ENCODE results near the gene CARD8. TPM values are rescaled to one million over a fixed set of nuclear protein-coding genes. Genes with fewer than 3 reads are reported as not detected.
"Not testable (repeated sequence)": the region's sequence is repeated elsewhere in the genome, so short reads cannot be mapped to it uniquely, and the experiment has no call there.

CARD8 gene
- total RNA-seq, 2 experiments from 2014 or later: 71.1 to 73.1 TPM

GRCh38 chr19:48244281-48244680 lies 11.4 kb downstream of the CARD8 start:
- ATAC-seq (ENCODE audit: poor library complexity): peak; percentile 98
- POLR2A ChIA-PET: interaction anchor here (1.1 to 3.7 kb wide), 6 partner anchors 8 to 134 kb away, joined by 3 to 31 read pairs (median 4); partner anchors contain the start of genes CARD8 and PLA2G4C
- H3K36me3 Mint-ChIP-seq (ENCODE audit: low read depth): peaks cover 75% of the 10 kb centered on the region

GRCh38 chr19:48241771-48242170 lies 13.9 kb downstream of the CARD8 start:
- DNase-seq; H3K27me3 Mint-ChIP-seq; H3K9me3 Mint-ChIP-seq; POLR2A ChIA-PET; ATAC-seq (ENCODE audit: poor library complexity); H3K4me3 Mint-ChIP-seq; H3K27me3 ChIP-seq (ENCODE audit: control insufficient read depth in 1 of 2, insufficient read depth in 2 of 2, low read length in 2 of 2); H3K27ac ChIP-seq (ENCODE audit: low read depth in 1 of 2, low read length in 2 of 2); H3K9me3 ChIP-seq (ENCODE audit: control insufficient read depth in 1 of 2, insufficient read depth in 1 of 2, low read length in 2 of 2); H3K4me3 ChIP-seq (ENCODE audit: low read length): not testable (repeated sequence)
- CTCF ChIA-PET: interaction anchor here (1.4 kb wide), 1 partner anchor 19 kb away, joined by 3 read pairs; no protein-coding TSS in a partner anchor
- peak overlapping the region; percentile 63 for H3K27ac Mint-ChIP-seq
- intact Hi-C loops (cut with DNase I, micrococcal nuclease): loop anchor here in 1 of 2 experiments (10.0 kb wide), 1 partner anchor 67 kb away; the partner anchor contains the start of genes LIG1 and ZSWIM9
- H3K4me1 ChIP-seq (ENCODE audit: insufficient read depth, low read length): peaks cover 22% of the 10 kb centered on the region
- H3K4me1 Mint-ChIP-seq (ENCODE audit: low read depth): peaks cover 40% of the 10 kb centered on the region
- H3K36me3 ChIP-seq (ENCODE audit: insufficient read depth, low read length): peaks cover 62% of the 10 kb centered on the region
- peaks cover 77% of the 10 kb centered on the region for H3K36me3 Mint-ChIP-seq (ENCODE audit: low read depth)

More at GRCh38 chr19:48244281-48244680, 11.4 kb downstream of the CARD8 start:
- intact Hi-C loops (cut with DNase I, micrococcal nuclease): loop anchor here in 1 of 2 experiments (2.0 to 10.0 kb wide), 2 partner anchors 17 to 69 kb away; partner anchors contain the start of genes LIG1 and ZSWIM9
- peaks cover 56% of the 10 kb centered on the region for H3K4me1 Mint-ChIP-seq (ENCODE audit: low read depth)
- DNase-seq: peak in 12 of 14 experiments; percentile 21 to 76 (median 42)
- H3K27ac ChIP-seq (ENCODE audit: low read depth in 1 of 2, low read length in 2 of 2): peak overlapping the region; percentile 56 to 64
- peaks cover 30% of the 10 kb centered on the region for H3K4me1 ChIP-seq (ENCODE audit: insufficient read depth, low read length)
- peak overlapping the region; percentile 89 for H3K27ac Mint-ChIP-seq
- H3K4me3 ChIP-seq (ENCODE audit: low read length): peak overlapping the region; percentile 28
- CTCF ChIA-PET: interaction anchor here (1.8 to 3.6 kb wide), 4 partner anchors 11 to 90 kb away, joined by 5 to 24 read pairs (median 6); partner anchors contain the start of gene CARD8
- H3K4me3 Mint-ChIP-seq: peak overlapping the region; percentile 70
- H3K27me3 Mint-ChIP-seq: no peaks in the 10 kb centered on the region
- H3K27me3 ChIP-seq (ENCODE audit: control insufficient read depth in 1 of 2, insufficient read depth in 2 of 2, low read length in 2 of 2): no peaks in the 10 kb centered on the region
- no peak for TF ChIP-seq CTCF (IDR thresholded peaks at IDR 0.05)
- no peaks in the 10 kb centered on the region for H3K9me3 ChIP-seq (ENCODE audit: control insufficient read depth in 1 of 2, insufficient read depth in 1 of 2, low read length in 2 of 2)
- no peaks in the 10 kb centered on the region for H3K9me3 Mint-ChIP-seq
- peaks cover 54% of the 10 kb centered on the region for H3K36me3 ChIP-seq (ENCODE audit: insufficient read depth, low read length)

GRCh38 chr19:48239582-48240141 lies 16.1 kb downstream of the CARD8 start:
- CTCF ChIA-PET: interaction anchor here (1.2 kb wide), 1 partner anchor 21 kb away, joined by 4 read pairs; no protein-coding TSS in a partner anchor
- ATAC-seq (ENCODE audit: poor library complexity): no peak
- Histone ChIP-seq H3K27me3 (ENCODE audit: control insufficient read depth in 1 of 2, insufficient read depth in 2 of 2, low read length in 2 of 2) (no peaks in the 10 kb centered on the region), H3K9me3 (ENCODE audit: control insufficient read depth in 1 of 2, insufficient read depth in 1 of 2, low read length in 2 of 2) (no peaks in the 10 kb centered on the region), H3K27ac (ENCODE audit: low read depth in 1 of 2, low read length in 2 of 2) (no peak overlapping the region), H3K4me1 (ENCODE audit: insufficient read depth, low read length) (peaks cover 7% of the 10 kb centered on the region), H3K36me3 (ENCODE audit: insufficient read depth, low read length) (peaks cover 61% of the 10 kb centered on the region), H3K4me3 (ENCODE audit: low read length) (no peak overlapping the region)
- no peaks in the 10 kb centered on the region for H3K27me3 Mint-ChIP-seq
- POLR2A ChIA-PET: interaction anchor here (1.0 to 1.7 kb wide), 2 partner anchors 36 kb away, joined by 4 to 5 read pairs; no protein-coding TSS in a partner anchor
- no peak for TF ChIP-seq CTCF (IDR thresholded peaks at IDR 0.05)
- no peaks in the 10 kb centered on the region for H3K9me3 Mint-ChIP-seq
- DNase-seq: no peak
- intact Hi-C loops (cut with DNase I, micrococcal nuclease): loop anchor here in 1 of 2 experiments (10.0 kb wide), 1 partner anchor 65 kb away; the partner anchor contains the start of genes LIG1 and ZSWIM9
- no peak overlapping the region for H3K27ac Mint-ChIP-seq
- H3K36me3 Mint-ChIP-seq (ENCODE audit: low read depth): peaks cover 76% of the 10 kb centered on the region
- H3K4me1 Mint-ChIP-seq (ENCODE audit: low read depth): peaks cover 21% of the 10 kb centered on the region
- H3K4me3 Mint-ChIP-seq: no peak overlapping the region
